Lower leg skin (tissue), 4 donors: Measurements from ENCODE around the gene ESPL1. TPM values are rescaled to one million over a fixed set of nuclear protein-coding genes. Genes with fewer than 3 reads are reported as not detected.

ENCODE experiments used
- DNase-seq, 2 donors: peaks; one replicate each; pipeline ENCODE4 v3.0.0-alpha.2; 2019; ENCODE audit warnings: low spot score in 2 of 2
- H3K4me3 ChIP-seq: fragments of 200-600 bp; sonication (generic); 2 replicates; pipeline ENCODE4 v1.5.1; 2017; ENCODE audit warnings: mild to moderate bottlenecking, low read depth; ENCODE audit not compliant: poor library complexity, severe bottlenecking
- CTCF ChIP-seq, 3 donors: fragments of 450-650 bp; IDR thresholded peaks; one replicate each; pipeline ENCODE4 v1.5.1; 2016; ENCODE audit warnings: antibody characterized with exemption in 3 of 3, mild to moderate bottlenecking in 3 of 3, moderate library complexity in 2 of 3
- POLR2A ChIP-seq, 2 donors: fragments of 450-650 bp; IDR thresholded peaks; one replicate each; pipeline ENCODE4 v1.6.1; 2016 to 2017; ENCODE audit warnings: antibody characterized with exemption in 2 of 2, mild to moderate bottlenecking in 1 of 2, moderate library complexity in 1 of 2
- WGBS, 2 donors: methylation state at CpG; one replicate each; pipeline ENCODE4 v1.1.5; 2018; 5-methylcytosine and 5-hydroxymethylcytosine counted together
- intact Hi-C: fragments of 100-400 bp; cut with DNase I; formaldehyde crosslinking; loops from one replicate; pipeline ENCODE4 v1.15.0; 2023; ENCODE audit warnings: low total_unique reads
- total RNA-seq, 4 donors: library from RNA; depleted of rRNA; stranded (reverse); fragments of >200 nt; gene quantifications; one replicate each; pipeline ENCODE4 v1.1.0, GENCODE V29; 2016

ESPL1 gene
- total RNA-seq, 4 donors from 2014 or later = 4.7 to 13.6 (median 5.8) TPM

- WGBS, 2 donors = 63 to 64% methylated on average over 7 of the region's 7 CpGs
- no peak for TF ChIP-seq CTCF (IDR thresholded peaks at IDR 0.05)
- no peak for TF ChIP-seq POLR2A (IDR thresholded peaks at IDR 0.05)
- intact Hi-C loops = no loop called here
- DNase-seq = no peak
- H3K4me3 ChIP-seq = no peak overlapping the region
Measured at GRCh38 chr12:53333845-53334244, 65.7 kb downstream of the ESPL1 start.

- TF ChIP-seq CTCF (IDR thresholded peaks at IDR 0.05) (no peak), POLR2A (IDR thresholded peaks at IDR 0.05) (no peak)
- WGBS, 2 donors = 88 to 95% methylated on average over 8 of the region's 8 CpGs
- H3K4me3 ChIP-seq = no peak overlapping the region
- intact Hi-C loops = no loop called here
- DNase-seq = no peak
Measured at GRCh38 chr12:53334822-53335221, 66.7 kb downstream of the ESPL1 start.

GRCh38 chr12:53336181-53336681 is 68.1 kb downstream of the ESPL1 start, which contains the start of gene SP7:
Gene SP7 (minus strand): TSS chr12:53336354. CDS start chr12:53335646, 708 bp downstream.
- 51 to 55% methylated on average over 14 of the region's 15 CpGs for WGBS, 2 donors
- TF ChIP-seq POLR2A (IDR thresholded peaks at IDR 0.05) = no peak
- no peak for TF ChIP-seq CTCF (IDR thresholded peaks at IDR 0.05)
- no peak for DNase-seq
- no peak within 1 kb of the TSS for H3K4me3 ChIP-seq
- intact Hi-C loops = no loop called here

GRCh38 chr12:53338017-53338416 is 69.9 kb downstream of the ESPL1 start:
- intact Hi-C loops = no loop called here
- TF ChIP-seq POLR2A (IDR thresholded peaks at IDR 0.05) (no peak), CTCF (IDR thresholded peaks at IDR 0.05) (no peak)
- DNase-seq = no peak
- 34 to 38% methylated on average over 11 of the region's 11 CpGs for WGBS, 2 donors
- H3K4me3 ChIP-seq = no peak overlapping the region

- no peak for DNase-seq
- intact Hi-C loops = no loop called here
- no peak overlapping the region for H3K4me3 ChIP-seq
- TF ChIP-seq CTCF (IDR thresholded peaks at IDR 0.05) = no peak
- TF ChIP-seq POLR2A (IDR thresholded peaks at IDR 0.05) = no peak
- 35 to 53% methylated on average over 6 of the region's 6 CpGs for WGBS, 2 donors
Measured at GRCh38 chr12:53338916-53339315, 70.8 kb downstream of the ESPL1 start.

- no peak overlapping the region for H3K4me3 ChIP-seq
- intact Hi-C loops = no loop called here
- TF ChIP-seq POLR2A (IDR thresholded peaks at IDR 0.05) = no peak
- TF ChIP-seq CTCF (IDR thresholded peaks at IDR 0.05) = no peak
- WGBS, 2 donors = 86 to 92% methylated on average over 9 of the region's 9 CpGs
- DNase-seq = no peak
Measured at GRCh38 chr12:53340398-53340797, 72.3 kb downstream of the ESPL1 start.
